GM23338 (cell line): ENCODE data around the gene CCDC194. TPM values are rescaled to one million over a fixed set of nuclear protein-coding genes. Genes with fewer than 3 reads are reported as not detected.

Experiments
- ATAC-seq: fragments of 200-7000 bp; cut with Tn5 transposase; 3 replicates; pipeline ENCODE4 v1.9.1; 2020
- DNase-seq: peaks from one replicate; pipeline ENCODE4 v3.0.0-alpha.2; 2015; ENCODE audit warnings: low spot score
- H2AFZ ChIP-seq: fragments of 200-600 bp; sonication (generic); 2 replicates; pipeline ENCODE4 v1.8.0; 2016; ENCODE audit warnings: antibody characterized with exemption, mild to moderate bottlenecking, moderate library complexity
- H3F3A ChIP-seq: fragments of 200-600 bp; sonication (generic); replicated peaks from 2 replicates; pipeline ENCODE4 v1.8.0; 2017; ENCODE audit warnings: antibody characterized with exemption, mixed run types, low read depth
- H3K27ac ChIP-seq: fragments of 200-600 bp; sonication (generic); 2 replicates; pipeline ENCODE4 v1.6.1; 2016; ENCODE audit warnings: low read depth
- H3K27me3 ChIP-seq: fragments of 200-600 bp; sonication (generic); 2 replicates; pipeline ENCODE4 v1.8.0; 2016; ENCODE audit warnings: mild to moderate bottlenecking, mixed run types, moderate library complexity; ENCODE audit not compliant: insufficient read depth
- H3K36me3 ChIP-seq: fragments of 200-600 bp; sonication (generic); 2 replicates; pipeline ENCODE4 v1.8.0; 2016; ENCODE audit warnings: mild to moderate bottlenecking; ENCODE audit not compliant: insufficient read depth
- H3K4me1 ChIP-seq: fragments of 200-600 bp; sonication (generic); 2 replicates; pipeline ENCODE4 v1.8.0; 2016; ENCODE audit warnings: mild to moderate bottlenecking, moderate library complexity; ENCODE audit not compliant: insufficient read depth
- H3K4me2 ChIP-seq: fragments of 200-600 bp; sonication (generic); 2 replicates; pipeline ENCODE4 v1.7.1; 2017; ENCODE audit warnings: mixed run types
- H3K4me3 ChIP-seq: fragments of 200-600 bp; sonication (generic); 2 replicates; pipeline ENCODE4 v1.6.1; 2016; ENCODE audit warnings: mixed run types
- H3K79me2 ChIP-seq: fragments of 200-600 bp; sonication (generic); replicated peaks from 2 replicates; pipeline ENCODE4 v1.8.0; 2017; ENCODE audit warnings: mild to moderate bottlenecking; ENCODE audit not compliant: insufficient read depth
- H3K9me2 ChIP-seq: fragments of 200-600 bp; sonication (generic); 2 replicates; pipeline ENCODE4 v1.8.0; 2017; ENCODE audit not compliant: insufficient read depth
- H4K20me1 ChIP-seq: fragments of 200-600 bp; sonication (generic); replicated peaks from 2 replicates; pipeline ENCODE4 v1.8.0; 2017; ENCODE audit warnings: mild to moderate bottlenecking; ENCODE audit not compliant: insufficient read depth
- H3K27ac Mint-ChIP-seq: 2 replicates; pipeline ENCODE4 v1.8.0; 2020; ENCODE audit warnings: inconsistent platforms, mild to moderate bottlenecking, moderate library complexity, mixed read lengths
- H3K27me3 Mint-ChIP-seq: 3 replicates; pipeline ENCODE4 v1.8.0; 2022; ENCODE audit warnings: low read depth, mild to moderate bottlenecking, moderate library complexity, mixed read lengths, inconsistent platforms; ENCODE audit not compliant: insufficient read depth, poor library complexity
- H3K36me3 Mint-ChIP-seq: 3 replicates; pipeline ENCODE4 v1.8.0; 2021; ENCODE audit warnings: low read depth, mild to moderate bottlenecking, inconsistent platforms, moderate library complexity, mixed read lengths
- H3K4me1 Mint-ChIP-seq: 3 replicates; pipeline ENCODE4 v1.8.0; 2020; ENCODE audit warnings: mild to moderate bottlenecking, inconsistent platforms, mixed read lengths
- H3K4me3 Mint-ChIP-seq: 3 replicates; pipeline ENCODE4 v1.8.0; 2021; ENCODE audit warnings: moderate library complexity, mild to moderate bottlenecking, inconsistent platforms, mixed read lengths
- H3K9me3 Mint-ChIP-seq: 3 replicates; pipeline ENCODE4 v1.8.0; 2020; ENCODE audit warnings: moderate library complexity, mild to moderate bottlenecking, inconsistent platforms, mixed read lengths
- CTCF ChIP-seq, 2 experiments: fragments of 200-600 bp in 1 of 2; sonication (generic) in 1 of 2; conservative IDR thresholded peaks; 2 replicates each; pipeline versions ENCODE4 v1.5.1 to v1.6.1; 2016 to 2017; ENCODE audit warnings: antibody characterized with exemption in 2 of 2, low read depth in 2 of 2, mild to moderate bottlenecking in 2 of 2, moderate library complexity in 1 of 2
- JUNB ChIP-seq: IDR thresholded peaks from one replicate; pipeline ENCODE4 v1.6.1; 2016; ENCODE audit warnings: antibody characterized with exemption; ENCODE audit not compliant: unreplicated experiment
- REST ChIP-seq: IDR thresholded peaks from one replicate; pipeline ENCODE4 v1.6.1; 2018; ENCODE audit warnings: antibody characterized with exemption; ENCODE audit not compliant: unreplicated experiment
- ZNF114 ChIP-seq: fragments of 250-450 bp; sonication (Bioruptor Pico); IDR thresholded peaks from 2 replicates; pipeline ENCODE4 v1.5.0; 2020; ENCODE audit warnings: mild to moderate bottlenecking, moderate library complexity
- polyA plus RNA-seq: library from polyadenylated mRNA; unstranded; fragments of >200 nt; fragmentation: Nextera tagmentation; extraction: Ambion mirVana; gene quantifications from 2 replicates; pipeline ENCODE4 v1.2.1, GENCODE V29; 2016
- total RNA-seq: library from RNA; depleted of rRNA; stranded (reverse); fragments of >200 nt; shearing (Covaris generic); gene quantifications from 2 replicates; pipeline ENCODE4 v1.2.3, GENCODE V29; 2014

Gene CCDC194
- total and polyA plus RNA-seq, 2 experiments from 2014 or later = 0.49 TPM; not detected in 1

- H3K4me1 Mint-ChIP-seq = no peaks in the 10 kb centered on the region
- H3K9me2 ChIP-seq = no peaks in the 10 kb centered on the region
- no peaks in the 10 kb centered on the region for H3K79me2 ChIP-seq
- H4K20me1 ChIP-seq = no peaks in the 10 kb centered on the region
- DNase-seq (no peak), ATAC-seq (no peak)
- H3K4me2 ChIP-seq = no peak overlapping the region
- no peak overlapping the region for H3K4me3 ChIP-seq
- H3K27ac Mint-ChIP-seq = no peak overlapping the region
- no peak overlapping the region for H3K27ac ChIP-seq
- H3K27me3 ChIP-seq = no peaks in the 10 kb centered on the region
- no peaks in the 10 kb centered on the region for H3K9me3 Mint-ChIP-seq
- peaks cover 7% of the 10 kb centered on the region for H3K27me3 Mint-ChIP-seq
- no peaks in the 10 kb centered on the region for H3K36me3 ChIP-seq
- no peaks in the 10 kb centered on the region for H3K36me3 Mint-ChIP-seq
- no peaks in the 10 kb centered on the region for H3K4me1 ChIP-seq
- H2AFZ ChIP-seq = no peak overlapping the region
- H3K4me3 Mint-ChIP-seq = no peak overlapping the region; the same call in 2 of the 3 replicates
- H3F3A ChIP-seq = no peaks in the 10 kb centered on the region
- TF ChIP-seq CTCF (conservative IDR thresholded peaks at IDR 0.05; ENCODE audit: low read depth in 2 of 2) (no peak), REST (no peak), ZNF114 (CRISPR knock-in tag) (no peak)
These were observed 33.8 kb downstream of the CCDC194 start for GRCh38 chr19:17359905-17360800.

GRCh38 chr19:17358395-17358794 lies 35.6 kb downstream of the CCDC194 start:
- H3K4me2 ChIP-seq = no peak overlapping the region
- no peak for DNase-seq
- no peak overlapping the region for H2AFZ ChIP-seq
- Mint-ChIP-seq H3K27ac (no peak overlapping the region), H3K36me3 (no peaks in the 10 kb centered on the region), H3K27me3 (peaks cover 8% of the 10 kb centered on the region), H3K9me3 (no peaks in the 10 kb centered on the region), H3K4me3 (no peak overlapping the region), H3K4me1 (peaks cover 3% of the 10 kb centered on the region; the same call in 2 of the 3 replicates)
- no peaks in the 10 kb centered on the region for H3K4me1 ChIP-seq
- no peak overlapping the region for H3K27ac ChIP-seq
- no peaks in the 10 kb centered on the region for H3K79me2 ChIP-seq
- H3K36me3 ChIP-seq = no peaks in the 10 kb centered on the region
- H3F3A ChIP-seq = no peaks in the 10 kb centered on the region
- no peak for ATAC-seq
- H3K4me3 ChIP-seq = no peak overlapping the region
- no peaks in the 10 kb centered on the region for H3K9me2 ChIP-seq
- H4K20me1 ChIP-seq = no peaks in the 10 kb centered on the region
- H3K27me3 ChIP-seq = no peaks in the 10 kb centered on the region
- TF ChIP-seq REST = no peak
- TF ChIP-seq CTCF (conservative IDR thresholded peaks at IDR 0.05; ENCODE audit: low read depth in 2 of 2) = no peak
- no peak for TF ChIP-seq JUNB
